Measurements from ENCODE around the gene USP24. TPM values are rescaled to one million over a fixed set of nuclear protein-coding genes. Genes with fewer than 3 reads are reported as not detected.

The USP24 gene
- total RNA-seq, 4 donors from 2014 or later = 42.7 to 77.1 (median 64.8) TPM

DNA sequence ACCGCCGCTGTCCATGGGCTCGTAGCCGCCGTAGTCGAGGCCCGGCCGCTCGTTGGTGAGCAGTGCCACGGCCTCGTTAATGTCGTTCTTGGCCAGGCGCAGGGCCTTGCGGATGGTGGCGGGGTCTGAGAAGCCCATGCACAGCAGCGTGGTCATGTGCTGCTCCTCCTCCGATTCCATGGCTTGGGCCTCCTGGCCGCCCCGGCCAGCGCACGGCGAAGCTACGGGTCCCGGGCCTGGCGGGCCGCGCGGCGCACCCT is 300 bp downstream of the USP24 start:
- ATAC-seq (ENCODE audit: low FRiP score) (peak; percentile 49), DNase-seq (ENCODE audit: low spot score) (no peak)
- TF ChIP-seq, protein P1, sequence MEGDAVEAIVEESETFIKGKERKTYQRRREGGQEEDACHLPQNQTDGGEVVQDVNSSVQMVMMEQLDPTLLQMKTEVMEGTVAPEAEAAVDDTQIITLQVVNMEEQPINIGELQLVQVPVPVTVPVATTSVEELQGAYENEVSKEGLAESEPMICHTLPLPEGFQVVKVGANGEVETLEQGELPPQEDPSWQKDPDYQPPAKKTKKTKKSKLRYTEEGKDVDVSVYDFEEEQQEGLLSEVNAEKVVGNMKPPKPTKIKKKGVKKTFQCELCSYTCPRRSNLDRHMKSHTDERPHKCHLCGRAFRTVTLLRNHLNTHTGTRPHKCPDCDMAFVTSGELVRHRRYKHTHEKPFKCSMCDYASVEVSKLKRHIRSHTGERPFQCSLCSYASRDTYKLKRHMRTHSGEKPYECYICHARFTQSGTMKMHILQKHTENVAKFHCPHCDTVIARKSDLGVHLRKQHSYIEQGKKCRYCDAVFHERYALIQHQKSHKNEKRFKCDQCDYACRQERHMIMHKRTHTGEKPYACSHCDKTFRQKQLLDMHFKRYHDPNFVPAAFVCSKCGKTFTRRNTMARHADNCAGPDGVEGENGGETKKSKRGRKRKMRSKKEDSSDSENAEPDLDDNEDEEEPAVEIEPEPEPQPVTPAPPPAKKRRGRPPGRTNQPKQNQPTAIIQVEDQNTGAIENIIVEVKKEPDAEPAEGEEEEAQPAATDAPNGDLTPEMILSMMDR (IDR thresholded peaks at IDR 0.05) = no peak

DNA sequence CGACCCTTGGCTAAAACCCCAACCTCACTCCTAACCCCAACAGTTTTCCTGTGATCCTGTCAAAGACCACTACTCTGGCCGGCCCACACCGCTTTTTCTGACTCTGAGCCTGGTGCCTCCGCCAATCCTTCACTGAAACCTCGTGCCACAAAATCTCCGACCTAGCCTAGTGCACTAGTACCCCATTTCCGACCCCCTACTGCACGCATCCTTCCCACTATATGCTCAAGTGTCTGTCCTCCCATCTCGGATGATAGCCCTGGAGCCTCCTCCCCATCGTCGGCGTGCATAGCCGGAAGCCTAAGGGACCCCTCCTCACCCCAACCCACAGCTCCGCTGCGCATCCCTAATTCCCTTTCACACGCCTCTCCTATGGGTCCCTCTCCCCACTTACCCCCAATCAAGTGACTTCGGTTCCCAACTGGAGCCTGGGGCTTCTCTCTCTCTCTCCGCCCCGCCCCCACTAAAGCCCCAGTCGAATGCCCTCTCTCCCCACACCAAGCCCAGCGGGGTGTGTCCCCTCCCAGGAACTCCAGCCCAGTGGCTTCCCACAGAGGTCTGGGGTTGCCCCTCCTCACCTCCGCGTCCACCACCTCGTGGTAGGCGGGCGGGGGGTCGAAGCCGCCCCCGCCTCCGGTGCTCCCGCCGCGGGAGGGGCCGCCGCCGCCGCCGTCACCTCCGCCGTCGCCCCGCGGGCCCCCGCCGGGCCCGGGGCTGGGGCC is 791 bp downstream of the USP24 start:
- no peak for DNase-seq (ENCODE audit: low spot score)
- ATAC-seq (ENCODE audit: low FRiP score) = peak; percentile 50
- TF ChIP-seq, protein P1 (IDR thresholded peaks at IDR 0.05) = no peak

DNA sequence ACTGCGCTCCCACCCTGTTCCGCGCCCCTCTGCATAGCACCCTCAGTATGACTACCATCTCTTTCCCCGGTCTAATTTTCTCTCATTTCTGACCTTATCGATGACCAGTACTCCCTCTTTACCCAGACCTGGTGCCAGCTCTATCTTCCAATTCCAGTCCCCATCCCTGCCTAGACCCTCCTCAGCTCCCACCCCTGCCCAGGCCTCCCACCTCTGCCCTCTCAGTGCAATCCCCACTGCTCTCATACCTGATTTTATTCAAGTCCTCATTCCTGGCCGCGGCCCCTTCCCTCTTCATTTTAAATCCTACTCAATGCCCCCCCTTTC is 1.3 kb downstream of the USP24 start:
- ATAC-seq (ENCODE audit: low FRiP score) = no peak
- TF ChIP-seq, protein P1 (IDR thresholded peaks at IDR 0.05) = no peak
- no peak for DNase-seq (ENCODE audit: low spot score)

DNA sequence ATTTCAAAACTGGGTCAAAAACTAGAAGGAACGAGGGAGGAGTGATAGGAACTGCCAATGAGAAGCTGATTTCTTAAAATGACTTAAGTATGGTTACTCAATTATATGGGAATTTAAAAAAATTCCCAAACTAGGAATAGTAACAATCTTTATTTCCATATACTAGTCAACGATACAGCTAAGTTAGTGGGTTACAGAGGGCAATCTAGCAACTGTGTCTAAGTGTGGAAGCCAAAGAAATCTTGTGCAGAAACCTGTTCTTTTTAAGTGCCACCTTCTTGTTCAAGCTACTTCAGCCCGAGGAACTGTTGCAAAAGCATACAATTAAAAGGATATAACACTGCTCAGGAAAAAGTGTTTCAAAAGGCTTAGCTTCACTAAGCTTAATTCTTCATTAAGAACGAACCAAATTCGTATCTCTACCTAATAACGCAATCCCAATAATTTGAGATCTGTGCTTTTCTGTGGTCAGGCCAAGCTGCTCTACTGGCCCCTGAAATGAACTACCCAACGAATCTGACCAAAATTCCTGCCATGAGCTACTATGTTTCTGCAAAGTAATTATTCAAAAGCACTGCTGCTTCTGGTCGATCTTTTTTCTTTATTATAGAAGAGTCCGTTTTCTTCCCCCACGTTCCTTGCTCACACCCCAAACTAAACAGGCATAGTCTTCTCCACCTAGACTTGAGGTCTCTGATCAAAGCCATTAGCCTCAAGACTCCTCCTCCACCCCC is 1.8 kb downstream of the USP24 start:
- DNase-seq (ENCODE audit: low spot score) (no peak), ATAC-seq (ENCODE audit: low FRiP score) (no peak)
- TF ChIP-seq, protein P1 (IDR thresholded peaks at IDR 0.05) = no peak

DNA sequence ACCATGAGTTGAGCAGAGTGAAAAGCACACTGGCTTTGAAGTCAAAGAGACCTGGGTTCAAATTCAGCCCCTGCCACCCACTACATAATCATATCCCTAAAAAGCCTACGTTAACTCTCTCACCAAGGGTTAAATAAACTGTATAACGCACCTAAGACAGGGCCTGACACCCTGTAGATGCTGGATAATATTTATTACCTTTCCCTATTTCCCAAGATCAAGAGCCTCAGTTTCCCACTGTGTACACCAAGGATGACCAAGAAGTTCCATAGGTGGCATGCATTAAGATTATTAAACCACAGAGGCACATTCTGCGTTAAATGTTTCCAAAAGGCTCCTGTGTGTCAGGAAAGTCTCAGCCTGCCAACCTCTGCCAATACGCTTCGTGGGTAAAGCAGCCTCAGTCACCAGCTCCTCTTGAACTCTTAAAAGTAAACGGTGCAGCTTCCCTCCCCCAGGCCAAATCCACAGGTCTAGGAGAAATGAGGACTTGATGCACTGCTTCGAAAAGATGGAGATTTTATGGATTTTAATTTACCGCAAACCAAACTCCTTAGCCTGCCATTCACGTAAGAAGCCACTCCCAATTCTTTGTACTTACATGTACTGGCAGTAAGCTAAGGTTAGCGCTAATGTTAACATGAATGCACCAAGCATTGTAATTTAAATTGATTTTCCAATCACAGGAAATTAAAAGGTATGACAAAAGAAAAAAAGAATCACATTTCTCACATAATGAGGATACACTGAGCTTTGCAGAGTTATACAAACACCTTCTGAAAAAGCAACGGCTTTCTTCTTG is 2.6 kb downstream of the USP24 start:
- ATAC-seq (ENCODE audit: low FRiP score) = no peak
- DNase-seq (ENCODE audit: low spot score) = no peak
- TF ChIP-seq, protein P1 (IDR thresholded peaks at IDR 0.05) = no peak

DNA sequence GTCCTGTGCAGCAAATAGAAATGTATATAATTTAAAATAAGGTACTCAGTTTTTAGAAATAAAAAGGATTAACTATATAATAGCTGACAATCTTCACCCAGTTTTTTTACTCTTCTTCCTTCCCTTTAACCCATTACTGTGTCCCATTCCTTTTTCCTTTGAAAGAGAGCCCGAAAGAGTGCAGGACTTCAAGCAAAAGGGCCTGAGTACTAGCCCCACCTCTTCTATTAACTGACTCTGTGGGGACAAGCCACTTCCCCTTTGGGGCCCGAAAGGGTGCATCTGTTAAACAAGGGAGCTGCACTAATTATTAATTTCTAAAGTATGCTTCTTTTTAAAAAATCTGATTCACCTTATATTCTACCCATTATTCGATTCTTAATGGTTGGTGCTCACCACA is 3.3 kb downstream of the USP24 start:
- TF ChIP-seq, protein P1 (IDR thresholded peaks at IDR 0.05) = no peak
- no peak for ATAC-seq (ENCODE audit: low FRiP score)
- DNase-seq (ENCODE audit: low spot score) = no peak

Data from omental fat pad (tissue), 4 donors.